GM21723 (cell line): ENCODE results near the gene SDF2L1.
"Not testable (repeated sequence)": the region's sequence is repeated elsewhere in the genome, so short reads cannot be mapped to it uniquely, and the experiment has no call there.

Experiments used
- ATAC-seq: cut with Tn5 transposase; IDR thresholded peaks from one replicate; pipeline ENCODE4 v1.9.1; 2021; ENCODE audit warnings: mild to moderate bottlenecking, moderate library complexity; ENCODE audit not compliant: unreplicated experiment

Gene SDF2L1

GRCh38 chr22:21635771-21636510 lies 6.2 kb upstream of the SDF2L1 start:
- no peak for ATAC-seq

GRCh38 chr22:21636629-21637218 lies 5.4 kb upstream of the SDF2L1 start:
- no peak for ATAC-seq

- ATAC-seq = not testable (repeated sequence)
These were observed 4.7 kb upstream of the SDF2L1 start for GRCh38 chr22:21637450-21637849.

- ATAC-seq = no peak
These were observed 2.7 kb upstream of the SDF2L1 start for GRCh38 chr22:21639359-21639758.

GRCh38 chr22:21640810-21641209 lies 1.3 kb upstream of the SDF2L1 start:
- no peak for ATAC-seq

- ATAC-seq = peak; percentile 2
These were observed 699 bp upstream of the SDF2L1 start for GRCh38 chr22:21641417-21641788.

- ATAC-seq = peak; percentile 29
These were observed 714 bp downstream of the SDF2L1 start for GRCh38 chr22:21642584-21643448.

GRCh38 chr22:21643533-21644357 lies 1.6 kb downstream of the SDF2L1 start:
- ATAC-seq = no peak

- ATAC-seq = not testable (repeated sequence)
These were observed 3.4 kb downstream of the SDF2L1 start for GRCh38 chr22:21645513-21645912.

GRCh38 chr22:21646608-21647590 lies 4.8 kb downstream of the SDF2L1 start:
- no peak for ATAC-seq

GRCh38 chr22:21650280-21650679 lies 8.2 kb downstream of the SDF2L1 start:
- ATAC-seq = no peak

GRCh38 chr22:21650823-21651520 lies 8.9 kb downstream of the SDF2L1 start:
- ATAC-seq = no peak

GRCh38 chr22:21651521-21652009 lies 9.5 kb downstream of the SDF2L1 start:
- peak; percentile 19 for ATAC-seq

GRCh38 chr22:21652010-21652546 lies 10.0 kb downstream of the SDF2L1 start:
- ATAC-seq = peak; percentile 78

GRCh38 chr22:21652547-21653545 lies 10.7 kb downstream of the SDF2L1 start:
- no peak for ATAC-seq

GRCh38 chr22:21657020-21657359 lies 14.9 kb downstream of the SDF2L1 start:
- no peak for ATAC-seq

- ATAC-seq = peak; percentile 70
These were observed 15.4 kb downstream of the SDF2L1 start for GRCh38 chr22:21657360-21658032.
